Measurements from ENCODE around the gene LRRTM2.
"Not testable (repeated sequence)": the region's sequence is repeated elsewhere in the genome, so short reads cannot be mapped to it uniquely, and the experiment has no call there.

LRRTM2 gene

GRCh38 chr5:138834853-138835252, 40.3 kb downstream of the LRRTM2 start:
- not testable (repeated sequence) for DNase-seq

- DNase-seq = no peak
Measured at GRCh38 chr5:138833726-138834480, 41.2 kb downstream of the LRRTM2 start.

- no peak for DNase-seq
Measured at GRCh38 chr5:138833080-138833479, 42.1 kb downstream of the LRRTM2 start.

- no peak for DNase-seq
Measured at GRCh38 chr5:138832218-138832617, 42.9 kb downstream of the LRRTM2 start.

GRCh38 chr5:138831703-138832102, 43.4 kb downstream of the LRRTM2 start:
- DNase-seq = no peak

- DNase-seq = no peak
Measured at GRCh38 chr5:138829341-138829740, 45.8 kb downstream of the LRRTM2 start.

- DNase-seq = no peak
Measured at GRCh38 chr5:138828556-138828955, 46.6 kb downstream of the LRRTM2 start.

- DNase-seq = no peak
Measured at GRCh38 chr5:138824924-138825863, 49.9 kb downstream of the LRRTM2 start.

GRCh38 chr5:138824516-138824915, 50.6 kb downstream of the LRRTM2 start:
- no peak for DNase-seq

- DNase-seq = no peak
Measured at GRCh38 chr5:138820695-138821094, 54.4 kb downstream of the LRRTM2 start.

- no peak for DNase-seq
Measured at GRCh38 chr5:138819081-138819480, 56.1 kb downstream of the LRRTM2 start.

All from SIG-M5 (cell line).